Left lung (tissue), 10 donors: ENCODE measurements around the gene CXorf49B. TPM values are rescaled to one million over a fixed set of nuclear protein-coding genes. Genes with fewer than 3 reads are reported as not detected.

Experiments used
- ATAC-seq: fragments of 200-7000 bp; cut with Tn5 transposase; one replicate; pipeline ENCODE4 v1.9.1; 2020; ENCODE audit warnings: moderate library complexity
- DNase-seq, 4 donors: peaks; one replicate each; pipeline ENCODE4 v3.0.0-alpha.2; 2013 to 2020
- H3K27ac ChIP-seq, 2 donors: fragments of 200-600 bp; sonication (generic) in 1 of 2; one replicate each; pipeline versions ENCODE4 v1.5.0 to v1.8.0; 2020 to 2021
- H3K27me3 ChIP-seq, 2 donors: fragments of 200-600 bp; sonication (generic) in 1 of 2; one replicate each; pipeline versions ENCODE4 v1.5.0 to v1.8.0; 2020 to 2021
- H3K36me3 ChIP-seq, 2 donors: fragments of 200-600 bp; sonication (generic) in 1 of 2; one replicate each; pipeline versions ENCODE4 v1.5.0 to v1.8.0; 2020 to 2021
- H3K4me1 ChIP-seq, 2 donors: fragments of 200-600 bp; one replicate each; pipeline ENCODE4 v1.8.0; 2021
- H3K4me3 ChIP-seq, 2 donors: fragments of 200-600 bp; sonication (generic) in 1 of 2; one replicate each; pipeline versions ENCODE4 v1.5.0 to v1.8.0; 2020 to 2021; ENCODE audit warnings: mild to moderate bottlenecking in 1 of 2
- H3K9me3 ChIP-seq, 2 donors: fragments of 200-600 bp; sonication (generic) in 1 of 2; one replicate each; pipeline versions ENCODE4 v1.5.0 to v1.8.0; 2020 to 2021
- intact Hi-C, 2 donors: fragments of 100-400 bp; cut with DNase I; formaldehyde crosslinking; loops; one replicate each; pipeline versions ENCODE4 v1.11.2 to v1.14.2; 2022
- polyA plus RNA-seq, 6 donors: library from polyadenylated mRNA; unstranded; fragments of 120-200 nt; gene quantifications; one replicate each; pipeline ENCODE4 v1.2.1, GENCODE V29; 2013; ENCODE audit not compliant: insufficient read length in 6 of 6
- total RNA-seq, 2 donors: library from RNA; stranded (reverse); fragmentation: NEBNext Ultra II Directional; extraction: Animal tissue kit (Norgen Biotek cat#: 25700); gene quantifications; one replicate each; pipeline ENCODE4 v1.2.1, GENCODE V29; 2021
- TF ChIP-seq, protein P1 (sequence below), 2 donors: fragments of 200-600 bp; sonication (generic) in 1 of 2; IDR thresholded peaks; one replicate each; pipeline versions ENCODE4 v1.5.0 to v1.8.0; 2021; ENCODE audit warnings: antibody characterized with exemption in 2 of 2
- donor health status: DM: no; HTN: yes; CAD: no.
- donor health status: DM: no; HTN: no; CAD: no.

Gene CXorf49B
- total and polyA plus RNA-seq, 8 donors = 0.43 TPM; not detected in 7

- TF ChIP-seq, protein P1, sequence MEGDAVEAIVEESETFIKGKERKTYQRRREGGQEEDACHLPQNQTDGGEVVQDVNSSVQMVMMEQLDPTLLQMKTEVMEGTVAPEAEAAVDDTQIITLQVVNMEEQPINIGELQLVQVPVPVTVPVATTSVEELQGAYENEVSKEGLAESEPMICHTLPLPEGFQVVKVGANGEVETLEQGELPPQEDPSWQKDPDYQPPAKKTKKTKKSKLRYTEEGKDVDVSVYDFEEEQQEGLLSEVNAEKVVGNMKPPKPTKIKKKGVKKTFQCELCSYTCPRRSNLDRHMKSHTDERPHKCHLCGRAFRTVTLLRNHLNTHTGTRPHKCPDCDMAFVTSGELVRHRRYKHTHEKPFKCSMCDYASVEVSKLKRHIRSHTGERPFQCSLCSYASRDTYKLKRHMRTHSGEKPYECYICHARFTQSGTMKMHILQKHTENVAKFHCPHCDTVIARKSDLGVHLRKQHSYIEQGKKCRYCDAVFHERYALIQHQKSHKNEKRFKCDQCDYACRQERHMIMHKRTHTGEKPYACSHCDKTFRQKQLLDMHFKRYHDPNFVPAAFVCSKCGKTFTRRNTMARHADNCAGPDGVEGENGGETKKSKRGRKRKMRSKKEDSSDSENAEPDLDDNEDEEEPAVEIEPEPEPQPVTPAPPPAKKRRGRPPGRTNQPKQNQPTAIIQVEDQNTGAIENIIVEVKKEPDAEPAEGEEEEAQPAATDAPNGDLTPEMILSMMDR (IDR thresholded peaks at IDR 0.05) = no peak
- Histone ChIP-seq H3K4me3 (no peak overlapping the region), H3K4me1 (no peaks in the 10 kb centered on the region), H3K36me3 (no peaks in the 10 kb centered on the region), H3K27ac (no peak overlapping the region), H3K9me3 (no peaks in the 10 kb centered on the region), H3K27me3 (no peaks in the 10 kb centered on the region)
- intact Hi-C loops = no loop called here
- DNase-seq (peak in 2 of 4 donors; percentile 7 to 13), ATAC-seq (no peak)
Measured at GRCh38 chrX:71815121-71815905, 52.2 kb downstream of the CXorf49B start.

DNA sequence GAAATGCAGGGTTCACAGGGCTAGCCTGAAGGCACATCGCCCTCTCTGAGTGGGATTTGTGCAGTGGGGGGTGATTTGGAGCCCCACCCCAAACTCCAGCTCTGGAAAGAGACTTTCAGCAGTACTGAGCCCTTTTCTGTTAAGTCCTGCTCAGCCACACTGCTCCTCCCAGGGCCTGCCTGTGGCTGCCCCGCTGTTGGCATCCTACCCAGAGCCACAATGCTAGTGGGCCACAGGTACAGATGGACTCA lies 52.7 kb downstream of the CXorf49B start:
- no peaks in the 10 kb centered on the region for H3K27me3 ChIP-seq
- no peak overlapping the region for H3K27ac ChIP-seq
- no peaks in the 10 kb centered on the region for H3K4me1 ChIP-seq
- no peaks in the 10 kb centered on the region for H3K9me3 ChIP-seq
- H3K4me3 ChIP-seq = no peak overlapping the region
- intact Hi-C loops = no loop called here
- no peaks in the 10 kb centered on the region for H3K36me3 ChIP-seq
- TF ChIP-seq, protein P1 (IDR thresholded peaks at IDR 0.05) = no peak
- no peak for ATAC-seq
- no peak for DNase-seq

Other genes starting within 250 kb of the CXorf49B start
- 100 to 1,000 TPM; 117 to 118 TPM for gene OGT, start 230.2 kb upstream of the CXorf49B start, total RNA-seq
- gene OGT, start 230.2 kb upstream of the CXorf49B start, polyA plus RNA-seq = 100 to 1,000 TPM; 242 to 325 (median 291) TPM
- gene GCNA, start 184.9 kb upstream of the CXorf49B start, total RNA-seq = 1 to 10 TPM in 1 of 2 donors, under 1 TPM in 1; 0.64 to 3.2 TPM
- gene GCNA, start 184.9 kb upstream of the CXorf49B start, polyA plus RNA-seq = 1 to 10 TPM; 2.0 to 2.7 (median 2.3) TPM
- 1 to 10 TPM in 1 of 2 donors, under 1 TPM in 1; 0.50 to 1.7 TPM for gene CXCR3, start 144.8 kb upstream of the CXorf49B start, total RNA-seq
- under 1 TPM in 4 of 6 donors, not detected in 2; 0.17 to 0.31 (median 0.23) TPM for gene CXCR3, start 144.8 kb upstream of the CXorf49B start, polyA plus RNA-seq
- not detected for gene CXorf49, start 45.1 kb upstream of the CXorf49B start, total RNA-seq
- gene CXorf49, start 45.1 kb upstream of the CXorf49B start, polyA plus RNA-seq = under 1 TPM in 1 of 6 donors, not detected in 5; 0.43 TPM
- gene NHSL2, start 147.5 kb downstream of the CXorf49B start, total RNA-seq = 10 to 100 TPM in 1 of 2 donors, 1 to 10 TPM in 1; 9.2 to 15.3 TPM
- gene NHSL2, start 147.5 kb downstream of the CXorf49B start, polyA plus RNA-seq = 10 to 100 TPM in 2 of 6 donors, 1 to 10 TPM in 4; 7.0 to 11.1 (median 9.1) TPM